HG02943 (cell line): ENCODE data around the gene ARAP1.

Experiments
- ATAC-seq: cut with Tn5 transposase; IDR thresholded peaks from one replicate; pipeline ENCODE4 v1.9.1; 2021; ENCODE audit warnings: mild to moderate bottlenecking, low read depth, moderate library complexity; ENCODE audit not compliant: unreplicated experiment

The ARAP1 gene

DNA sequence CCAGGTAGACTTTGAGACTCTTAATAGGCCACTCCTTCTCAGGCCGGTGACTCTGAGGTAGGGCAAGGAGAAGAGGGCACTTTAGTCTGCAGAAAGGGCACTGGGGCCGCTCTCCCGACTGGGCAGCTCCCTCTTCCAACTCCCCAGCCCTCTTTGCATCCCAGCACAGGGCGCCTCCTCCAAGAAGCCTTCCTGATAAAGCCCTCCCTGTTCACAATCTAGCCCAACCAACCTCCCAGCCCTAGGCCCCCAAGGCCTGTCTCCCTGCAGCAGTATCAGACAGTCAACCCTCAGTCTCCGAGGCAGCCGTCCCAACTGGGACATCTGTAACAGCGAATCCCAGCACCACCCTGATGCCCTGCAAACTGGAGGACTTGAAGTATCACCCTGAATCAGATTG is 63.7 kb downstream of the ARAP1 start:
- ATAC-seq, result no peak

DNA sequence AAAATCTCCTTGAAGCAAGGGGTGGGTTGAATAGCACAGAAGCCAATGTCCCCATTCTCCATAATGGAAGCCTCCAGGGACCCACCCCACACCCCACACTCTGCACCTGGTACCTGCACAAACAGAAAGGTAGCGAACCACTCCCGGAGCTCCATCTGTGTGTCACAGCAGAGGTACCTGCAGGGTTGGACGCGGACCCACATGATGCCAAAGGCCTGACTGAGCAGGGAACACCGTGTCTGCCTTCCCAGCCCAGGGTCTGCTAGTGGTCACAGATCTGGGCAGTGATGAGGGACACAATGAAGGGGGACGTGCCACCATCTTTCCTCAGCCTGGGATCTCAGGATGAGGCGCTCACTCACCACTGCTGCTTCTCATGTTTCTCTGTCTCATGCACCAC is 64.9 kb downstream of the ARAP1 start:
- no peak for ATAC-seq

DNA sequence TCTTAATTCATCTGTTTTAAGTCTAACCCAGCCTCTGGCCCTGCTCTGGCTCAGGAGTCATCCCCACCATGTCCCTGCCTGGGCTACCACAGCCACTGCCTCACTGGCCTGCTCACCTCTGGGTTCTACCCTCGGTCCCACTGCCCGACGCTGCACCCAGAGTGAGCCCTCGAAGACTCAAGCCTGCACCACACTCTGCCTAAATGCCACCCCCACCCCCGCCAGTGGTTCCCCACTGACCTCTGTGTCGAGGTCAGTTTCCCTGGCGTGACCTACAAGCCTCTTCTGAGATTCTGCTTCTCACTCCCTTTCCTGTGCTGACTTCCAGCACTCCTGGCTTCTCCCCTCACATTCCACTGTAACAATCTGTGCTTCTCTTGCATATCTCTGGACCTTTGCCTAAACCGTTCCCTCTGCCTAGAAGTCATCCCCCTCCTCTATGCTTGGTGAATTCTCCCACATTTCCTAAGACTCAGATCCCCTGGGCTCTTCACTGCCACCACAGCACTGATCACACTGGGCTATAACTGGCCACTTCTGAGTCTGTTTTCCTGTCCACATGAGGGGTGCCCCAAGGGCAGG is 65.5 kb downstream of the ARAP1 start:
- no peak for ATAC-seq

DNA sequence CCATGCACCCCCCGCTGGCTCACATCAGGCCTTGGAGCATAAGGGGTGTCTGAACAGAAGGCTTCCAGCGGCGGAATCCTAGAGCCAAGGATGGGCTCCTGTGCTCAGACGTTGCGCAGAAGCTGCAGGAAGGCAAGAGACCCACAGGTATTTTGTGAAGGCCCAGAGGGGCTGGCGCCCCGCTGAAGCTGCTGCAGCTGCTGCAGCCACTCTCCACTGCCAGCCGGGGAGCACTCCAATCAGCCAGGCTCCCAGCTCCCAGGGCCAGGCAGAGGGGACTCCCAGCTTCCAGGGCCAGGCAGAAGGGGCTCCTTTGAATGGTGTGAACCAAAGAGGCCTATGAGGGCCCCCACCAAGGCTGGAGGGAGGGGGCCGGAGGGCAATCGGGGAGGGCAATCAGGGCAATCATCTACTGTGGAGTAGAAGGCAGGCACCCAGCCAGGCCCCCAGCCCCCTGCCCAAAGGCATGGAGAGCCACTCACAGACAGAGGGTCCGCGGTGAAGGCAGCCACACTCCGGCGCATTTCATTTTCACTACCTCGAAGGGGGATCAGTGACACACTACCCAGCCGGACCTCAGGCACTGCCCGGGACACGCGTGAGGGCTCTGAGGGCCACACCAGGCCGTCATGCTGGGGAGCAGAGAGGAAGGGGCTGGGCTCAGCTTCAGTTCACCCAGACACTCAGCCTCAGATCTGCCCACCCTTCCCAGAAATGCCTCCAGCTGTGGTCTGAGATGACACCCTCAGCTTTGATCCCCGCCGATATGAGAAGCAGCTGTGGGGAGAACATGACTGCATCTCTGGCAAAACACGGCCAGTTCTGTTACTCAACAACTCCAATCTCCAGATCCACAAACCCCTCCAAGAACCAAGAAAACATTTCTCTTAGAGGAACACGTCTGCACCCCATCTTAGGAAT is 66.4 kb downstream of the ARAP1 start:
- no peak for ATAC-seq

DNA sequence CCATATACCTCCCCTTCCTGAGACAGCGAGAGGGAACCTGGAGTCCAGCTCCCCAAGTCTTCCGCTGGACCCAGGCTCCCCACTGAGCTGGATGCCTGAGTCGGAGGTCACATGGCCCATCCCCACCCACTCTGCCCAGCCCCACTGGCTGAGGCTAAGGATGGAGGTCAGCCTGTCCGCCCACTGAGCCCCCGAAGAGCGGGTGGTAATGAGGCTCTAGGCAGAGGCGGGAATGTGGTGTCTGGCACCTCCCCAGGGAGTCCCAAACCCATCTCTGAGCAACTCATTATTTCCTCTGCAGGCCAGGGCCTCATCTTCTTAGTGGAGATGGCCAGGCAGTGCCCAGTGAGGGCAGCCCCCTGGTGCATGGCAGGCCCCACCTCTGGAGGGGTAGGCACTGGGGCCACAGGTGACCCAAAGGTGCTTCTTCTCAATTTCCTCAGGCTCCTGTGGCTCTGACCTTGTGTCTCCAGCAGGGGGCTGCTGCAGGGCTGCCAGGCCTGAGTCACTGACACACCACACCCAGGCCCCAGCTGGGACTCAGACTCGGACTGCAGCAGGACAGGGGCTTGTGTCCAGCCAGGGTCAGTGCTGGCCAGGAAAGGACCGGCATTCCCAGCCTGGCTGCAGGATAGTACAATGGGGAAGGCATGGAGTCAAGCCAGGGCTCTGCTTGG is 67.8 kb downstream of the ARAP1 start:
- ATAC-seq, result no peak

DNA sequence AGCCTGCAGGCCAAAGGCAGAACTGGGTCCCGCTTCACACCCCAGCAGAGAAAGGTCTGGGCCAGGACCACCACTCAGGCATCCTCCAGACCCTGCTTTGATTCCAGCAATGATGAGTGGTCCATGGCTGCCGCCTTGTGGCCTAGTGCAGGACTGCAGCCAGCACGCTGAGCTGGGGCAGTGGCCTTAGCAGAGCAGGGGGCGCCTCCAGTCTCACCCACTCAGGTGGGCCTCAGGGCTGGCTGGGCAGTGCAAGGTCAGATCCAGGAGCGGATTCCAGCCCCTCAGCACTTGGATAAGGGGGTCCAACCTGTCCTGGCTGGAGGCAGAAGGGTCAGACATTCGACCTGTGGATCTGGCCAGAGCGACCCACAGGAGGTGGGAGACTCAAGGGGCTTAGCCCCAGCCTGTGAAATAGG is 68.4 kb downstream of the ARAP1 start:
- ATAC-seq, result no peak

DNA sequence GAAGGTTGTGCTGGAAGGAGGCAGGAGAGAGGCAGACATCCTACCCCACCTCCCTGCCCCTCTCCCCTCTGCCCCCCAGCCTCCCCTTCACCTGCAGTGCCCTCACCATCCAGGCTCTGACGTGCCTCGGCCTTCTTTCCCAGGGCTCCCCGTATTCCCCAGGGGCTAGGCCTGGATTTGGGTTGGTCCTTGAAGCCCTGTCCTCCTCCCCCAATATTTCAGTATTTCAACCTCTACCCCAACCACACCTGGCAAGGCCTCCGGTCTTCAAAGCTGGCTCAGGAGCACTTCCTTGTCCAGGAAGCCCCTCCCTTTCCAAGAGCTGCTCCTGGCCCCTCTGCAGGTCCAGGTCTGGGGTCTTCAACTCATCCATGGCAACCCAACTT is 69.4 kb downstream of the ARAP1 start:
- ATAC-seq, result no peak

DNA sequence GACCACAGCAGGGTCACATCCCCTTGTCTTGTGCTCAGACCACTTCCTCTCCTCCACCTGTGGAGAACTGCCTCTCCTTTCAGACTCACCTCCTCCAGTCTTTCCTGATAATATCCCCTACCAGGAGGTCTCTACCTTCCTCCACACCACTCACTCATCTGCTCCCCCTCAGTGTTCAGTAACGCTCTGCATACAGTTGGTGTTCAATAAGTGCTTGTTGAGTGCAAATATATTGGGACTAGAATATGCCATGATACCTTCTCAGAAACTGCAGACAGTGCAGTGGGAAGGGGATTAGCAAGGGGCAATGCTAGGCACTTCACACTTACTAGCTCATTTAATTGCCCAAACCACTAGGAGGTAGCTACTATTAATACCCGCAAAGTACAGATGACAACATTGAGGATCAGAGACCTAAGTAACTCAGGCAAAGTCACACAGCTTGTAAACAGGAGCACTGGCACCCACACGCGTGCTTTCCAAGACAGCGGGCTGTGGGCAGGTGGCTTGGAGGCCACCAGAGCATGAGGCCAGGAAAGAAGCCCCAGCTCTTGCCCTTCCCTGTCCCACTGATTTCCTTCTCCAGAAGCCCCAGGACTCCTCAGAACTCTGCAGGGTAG is 69.9 kb downstream of the ARAP1 start:
- ATAC-seq, result no peak

DNA sequence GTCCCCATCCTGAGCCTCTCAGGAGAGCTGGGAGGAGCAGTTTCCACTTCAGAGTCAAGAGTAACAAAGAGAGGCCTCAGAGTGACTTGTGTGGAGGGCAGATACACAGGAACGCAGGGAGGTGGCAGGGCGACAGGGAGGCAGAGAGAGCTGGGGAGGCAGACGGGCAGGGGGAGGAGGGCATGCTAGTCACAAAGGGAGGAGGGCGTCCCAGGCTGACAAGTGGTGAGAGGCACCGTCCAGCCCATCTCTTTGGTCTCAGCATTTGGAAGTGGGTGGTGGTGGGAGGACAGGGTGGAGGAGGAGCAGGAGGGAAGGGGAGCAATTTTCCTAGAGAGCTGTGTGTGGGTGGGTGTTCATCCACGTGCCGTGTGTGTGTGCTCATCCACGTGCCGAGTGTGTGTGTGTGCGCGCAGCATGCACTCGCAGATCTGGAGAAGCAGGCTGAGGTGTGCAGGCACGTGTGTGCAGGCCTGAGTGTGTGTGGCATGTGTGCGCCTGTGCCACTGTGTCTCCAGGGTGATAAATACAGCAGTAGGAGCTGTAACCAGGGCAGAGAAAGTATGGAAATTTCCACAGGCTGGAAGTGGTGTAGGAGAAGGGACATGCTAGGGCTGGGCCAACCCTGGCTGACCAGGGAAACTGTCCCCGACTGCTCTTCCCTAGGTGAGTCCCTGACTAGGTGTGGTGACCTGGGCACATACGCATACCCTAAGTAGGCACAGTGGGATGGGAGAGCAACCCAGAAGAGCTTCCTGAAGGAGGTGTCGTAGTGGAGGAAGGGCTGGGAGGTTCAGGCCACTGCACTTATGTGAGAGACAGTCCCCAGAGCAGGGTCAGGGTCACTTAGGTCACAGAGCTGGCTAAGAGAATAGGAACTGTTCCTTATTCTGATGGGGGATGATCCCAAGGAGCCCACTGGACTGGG is 70.7 kb downstream of the ARAP1 start:
- ATAC-seq, result no peak

DNA sequence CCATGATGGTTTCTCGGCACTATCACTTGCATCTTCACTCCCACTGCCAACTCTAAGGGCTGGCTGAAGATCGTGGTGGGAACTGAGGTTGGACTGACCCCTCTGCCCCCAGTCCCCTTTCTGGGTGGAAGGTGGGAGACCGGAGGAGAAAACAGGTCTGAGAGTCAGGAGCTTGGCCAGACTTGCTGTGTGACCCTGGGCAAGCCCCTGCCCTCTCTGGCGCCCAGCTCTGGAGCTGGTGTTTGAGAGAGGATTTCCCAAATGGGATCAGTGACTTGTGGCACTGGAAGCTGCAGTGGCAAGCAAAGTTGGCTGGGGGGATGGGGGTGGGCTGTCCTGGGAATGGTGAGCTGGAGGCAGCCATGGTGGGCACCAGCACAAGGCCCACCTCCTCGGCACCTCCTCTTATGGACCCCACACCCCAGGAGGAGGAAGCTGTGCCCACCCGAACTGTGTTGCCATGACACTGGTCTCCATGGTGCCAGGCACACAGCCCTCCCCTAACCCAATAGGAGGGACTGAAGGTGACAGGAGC is 71.5 kb downstream of the ARAP1 start:
- ATAC-seq, result no peak

DNA sequence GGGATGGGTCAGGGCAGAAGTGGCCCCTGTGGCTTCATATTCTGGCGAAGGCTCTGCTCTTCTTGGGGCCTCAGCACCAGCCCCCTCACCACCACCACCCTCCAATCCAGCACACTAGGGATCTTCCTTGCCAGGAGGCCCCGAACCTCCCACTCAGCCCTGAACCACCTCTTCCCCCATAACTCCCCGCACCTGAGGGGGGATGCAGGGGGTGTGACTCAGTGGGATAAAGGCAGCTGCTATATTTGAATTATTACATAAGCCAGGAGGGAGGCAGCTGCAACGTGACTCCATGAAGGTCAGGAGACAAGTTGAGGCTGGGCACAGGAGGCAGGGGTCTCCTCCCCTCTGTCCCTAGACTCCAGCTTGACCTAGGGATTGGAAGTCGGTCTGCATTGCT is 72.3 kb downstream of the ARAP1 start:
- ATAC-seq, result no peak

DNA sequence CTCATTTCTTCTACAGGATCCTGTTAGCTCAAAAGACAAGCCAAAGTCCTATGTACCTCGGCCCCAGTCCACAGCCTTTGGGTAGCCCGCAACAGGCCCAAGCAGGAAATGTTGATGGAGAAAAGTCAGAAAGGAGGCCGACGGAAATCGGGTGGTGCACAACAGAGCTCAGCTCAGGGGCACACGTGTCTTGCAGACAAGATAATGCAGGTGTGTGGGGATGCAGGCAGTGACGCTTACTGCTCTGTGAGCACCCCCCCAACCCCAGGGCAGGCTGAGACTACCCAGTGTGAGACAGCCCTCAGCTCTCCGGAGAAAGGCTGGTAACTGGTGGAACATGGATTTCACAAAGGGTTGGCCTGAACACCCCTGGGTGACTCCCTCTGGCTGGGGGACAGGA is 73.7 kb downstream of the ARAP1 start:
- ATAC-seq, result no peak

DNA sequence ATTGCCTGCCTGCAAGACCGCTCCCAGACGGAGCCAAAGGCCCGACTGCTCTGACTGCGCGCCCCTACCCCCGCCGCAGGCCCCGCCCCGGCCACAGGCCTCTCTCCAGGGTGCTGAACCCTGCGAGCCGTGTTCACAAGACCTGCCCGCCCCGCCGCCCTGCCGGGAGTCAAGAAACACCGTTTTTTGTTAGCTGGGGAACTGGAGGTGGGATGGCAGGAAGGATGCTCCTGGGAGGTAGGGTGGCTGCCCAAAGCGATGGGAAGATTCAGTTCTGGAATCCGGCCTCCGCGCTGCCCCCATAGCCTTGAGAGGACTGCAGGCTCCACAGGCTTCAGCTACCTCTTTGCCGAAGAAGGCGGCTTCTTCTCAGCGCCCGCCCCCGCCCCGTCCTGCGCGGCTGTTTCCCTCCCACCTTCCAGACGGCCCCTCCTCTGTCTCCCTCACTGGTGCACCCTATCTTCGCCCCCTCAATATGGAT is 75.3 kb downstream of the ARAP1 start:
- no peak for ATAC-seq

DNA sequence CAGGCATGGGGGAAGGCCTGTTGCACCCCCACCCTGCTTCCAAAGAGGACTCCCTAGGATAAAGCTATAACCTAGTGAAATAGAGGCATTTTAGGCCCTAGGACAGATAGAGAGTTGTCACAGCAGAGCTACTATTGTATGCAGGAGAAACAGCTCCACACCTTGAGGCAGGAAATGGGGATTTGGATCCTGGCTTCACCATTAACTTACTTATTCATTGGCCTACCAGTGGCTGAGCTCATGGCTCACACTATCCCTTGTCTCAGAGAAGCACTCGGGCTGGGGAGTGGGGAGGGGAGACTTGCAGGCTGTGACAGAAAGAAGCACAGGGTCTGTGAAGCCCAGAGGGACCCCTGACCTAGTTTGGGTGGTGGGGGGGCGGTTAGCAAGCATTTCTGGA is 77.0 kb downstream of the ARAP1 start:
- ATAC-seq, result no peak

DNA sequence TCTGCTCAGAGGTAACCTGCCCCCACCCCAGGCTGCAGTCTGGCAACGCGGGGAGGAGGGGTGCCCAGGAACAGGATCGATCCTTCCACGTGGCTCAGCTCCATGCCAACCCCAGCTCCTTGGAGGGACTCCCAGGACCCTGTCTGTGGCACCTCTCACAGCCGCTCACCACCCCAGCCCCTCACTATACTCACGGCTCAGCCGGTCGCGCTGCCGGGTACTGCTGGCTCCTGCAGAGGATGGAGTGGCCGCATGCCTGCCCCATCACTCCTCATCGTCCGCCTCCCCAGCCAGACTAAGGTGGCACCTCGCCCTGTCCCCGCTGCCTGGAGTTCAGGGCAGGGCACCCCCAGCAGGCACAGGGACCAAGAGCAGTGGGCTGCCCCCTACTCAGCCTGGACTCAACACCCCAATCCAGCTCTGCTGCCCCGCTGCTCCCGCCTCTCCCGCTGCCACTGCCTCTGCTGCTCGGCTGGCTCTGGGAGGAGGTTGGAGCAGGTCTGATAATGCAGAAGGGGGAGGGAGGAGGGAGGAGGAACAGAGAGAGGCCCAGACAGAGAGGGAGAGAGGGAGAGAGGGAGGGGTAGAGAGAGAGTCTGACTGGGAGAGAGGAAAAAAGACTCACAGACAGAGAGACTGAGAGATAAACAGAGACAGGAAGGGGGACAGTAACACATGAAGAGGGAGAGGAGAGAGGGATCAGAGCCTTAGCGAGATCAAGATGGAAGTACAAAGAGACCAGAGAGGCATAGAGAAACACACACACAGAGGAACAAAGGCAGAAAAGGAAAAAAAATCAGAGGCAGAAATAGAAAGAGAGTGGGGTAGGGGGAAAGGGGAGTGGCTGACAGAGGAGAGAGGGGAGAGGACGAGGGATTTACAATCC is 78.0 kb downstream of the ARAP1 start, which contains the start of gene PDE2A:
Gene PDE2A, minus strand, starts transcription at position 480 of the 886 bp plus-strand sequence. Its CDS starts 215 bp downstream, at position 265.
- no peak for ATAC-seq

DNA sequence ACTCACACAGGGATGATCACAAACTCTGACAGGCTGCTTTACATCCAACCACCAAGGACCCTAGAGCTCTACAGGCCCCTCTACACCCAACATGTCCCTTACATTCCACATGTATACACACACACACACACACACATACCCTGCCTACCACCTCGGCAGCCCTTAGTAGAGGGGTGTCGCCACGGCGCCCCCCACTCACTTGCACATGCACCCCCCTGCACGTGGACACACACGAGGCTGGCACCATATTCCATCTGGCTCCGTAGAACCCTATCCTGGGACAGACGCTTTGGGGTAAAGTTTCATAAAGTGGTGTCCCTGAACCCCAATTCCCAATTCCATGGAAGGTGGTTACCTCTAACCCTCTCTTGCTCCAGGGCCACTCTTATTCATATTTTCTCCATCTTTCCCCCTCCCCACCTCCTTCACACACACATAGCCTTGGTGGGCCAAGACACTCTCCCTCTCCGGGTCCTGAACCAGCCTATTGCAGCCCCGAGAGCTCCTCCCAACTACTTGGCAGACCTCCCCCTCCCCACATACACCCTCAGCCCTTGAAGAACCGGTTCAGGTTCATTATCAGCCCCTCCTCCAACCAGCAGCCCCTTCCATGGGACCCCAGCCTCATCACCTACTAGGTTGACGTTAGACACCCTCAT is 78.8 kb downstream of the ARAP1 start:
- ATAC-seq, result no peak

DNA sequence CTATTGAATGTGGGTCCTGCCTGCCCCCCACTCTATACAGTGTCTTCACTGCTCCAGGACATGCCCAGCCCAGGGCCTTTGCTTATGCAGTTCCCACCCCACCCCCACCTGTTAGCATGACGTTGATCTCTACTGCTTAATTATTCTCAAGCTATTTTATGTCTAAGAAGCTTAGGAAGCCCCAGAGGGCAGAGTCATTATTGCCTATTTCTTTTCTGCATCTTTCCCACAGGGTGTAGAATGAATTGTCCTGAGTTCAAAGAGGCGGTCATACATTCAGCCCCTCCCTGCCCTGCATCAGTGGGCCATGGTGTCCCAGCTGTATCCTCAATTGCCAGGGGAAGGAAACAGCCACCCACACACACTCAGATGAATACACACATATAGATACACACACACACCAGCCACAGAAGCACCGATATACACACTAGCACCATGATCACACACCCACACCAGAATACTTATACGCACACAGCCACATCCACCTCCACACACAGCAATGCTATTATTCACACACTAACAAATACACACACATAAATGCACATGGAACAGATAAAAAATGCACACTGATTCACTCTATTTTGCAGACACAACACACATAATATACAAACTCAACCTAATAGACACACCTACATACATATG is 79.5 kb downstream of the ARAP1 start:
- ATAC-seq, result no peak
